SK-N-SH (cell line): Measurements from ENCODE around the gene CLIC5. TPM values are rescaled to one million over a fixed set of nuclear protein-coding genes. Genes with fewer than 3 reads are reported as not detected.

Experiments
- CTCF ChIA-PET: fragments of 300-600, 350-600 bp; formaldehyde crosslinking; extraction: SDS; loops from one replicate; lab custom pipeline; 2021; lab: Yijun Ruan, JAX
- POLR2A ChIA-PET: fragments of 350-600 bp; sonication (Branson Sonifier 250); formaldehyde crosslinking; extraction: SDS; loops from one replicate; lab custom pipeline; 2020; ENCODE audit warnings: antibody characterized with exemption, inconsistent platforms; lab: Yijun Ruan, JAX
- DNase-seq: peaks from one replicate; pipeline ENCODE4 v3.0.0; 2012
- H2AFZ ChIP-seq: fragments of 200-600 bp; sonication (generic); 2 replicates; pipeline ENCODE4 v1.8.1; 2016; ENCODE audit warnings: antibody characterized with exemption, mild to moderate bottlenecking, low read depth
- H3F3A ChIP-seq: fragments of 200-600 bp; sonication (generic); replicated peaks from 2 replicates; pipeline ENCODE3; 2016; ENCODE audit warnings: antibody characterized with exemption, mild to moderate bottlenecking; ENCODE audit not compliant: insufficient read depth
- H3K27ac ChIP-seq, 2 experiments: fragments of 200-500 bp in 1 of 2; fragments of 200-600 bp in 1 of 2; sonication (Bioruptor generic) in 1 of 2; sonication (generic), shearing (Covaris generic) in 1 of 2; 2 replicates each; pipeline versions ENCODE4 v1.5.1 to v1.6.1; 2014 to 2016; ENCODE audit warnings: low read depth in 2 of 2, inconsistent platforms in 1 of 2, low read length in 1 of 2, mild to moderate bottlenecking in 1 of 2, mixed read lengths in 1 of 2
- H3K27me3 ChIP-seq: fragments of 200-600 bp; sonication (generic), shearing (Covaris generic); 2 replicates; pipeline ENCODE4 v1.6.1; 2016; ENCODE audit warnings: mixed run types; ENCODE audit not compliant: insufficient read depth
- H3K36me3 ChIP-seq, 2 experiments: fragments of 200-500 bp in 1 of 2; fragments of 200-600 bp in 1 of 2; sonication (Bioruptor generic) in 1 of 2; sonication (generic) in 1 of 2; replicated peaks in 1 of 2; 2 replicates each; pipeline versions ENCODE3 to v1.5.1; 2014 to 2016; ENCODE audit warnings: low read length in 1 of 2, mild to moderate bottlenecking in 1 of 2; ENCODE audit not compliant: insufficient read depth in 2 of 2, control insufficient read depth in 1 of 2
- H3K4me1 ChIP-seq, 2 experiments: fragments of 200-500 bp in 1 of 2; fragments of 200-600 bp in 1 of 2; sonication (Bioruptor generic) in 1 of 2; sonication (generic), shearing (Covaris generic) in 1 of 2; 2 replicates each; pipeline versions ENCODE4 v1.5.1 to v1.6.1; 2014 to 2016; ENCODE audit warnings: low read depth in 1 of 2, low read length in 1 of 2, mixed run types in 1 of 2; ENCODE audit not compliant: insufficient read depth in 2 of 2, control insufficient read depth in 1 of 2
- H3K4me2 ChIP-seq: fragments of 200-600 bp; sonication (generic), shearing (Covaris generic); 2 replicates; pipeline ENCODE4 v1.6.1; 2017; ENCODE audit warnings: mixed run types
- H3K4me3 ChIP-seq, 2 experiments: fragments of 200-500 bp in 1 of 2; fragments of 200-600 bp in 1 of 2; sonication (Bioruptor generic) in 1 of 2; sonication (generic), shearing (Covaris generic) in 1 of 2; 2 replicates each; pipeline versions ENCODE4 v1.5.1 to v1.8.1; 2014 to 2016; ENCODE audit warnings: low read depth in 2 of 2, inconsistent platforms in 1 of 2, low read length in 1 of 2, mild to moderate bottlenecking in 1 of 2, mixed read lengths in 1 of 2, moderate library complexity in 1 of 2
- H3K79me2 ChIP-seq: fragments of 200-600 bp; sonication (generic); 2 replicates; pipeline ENCODE4 v1.8.1; 2017; ENCODE audit warnings: mild to moderate bottlenecking; ENCODE audit not compliant: insufficient read depth
- H3K9ac ChIP-seq: fragments of 200-600 bp; sonication (generic); 2 replicates; pipeline ENCODE4 v1.6.1; 2017; ENCODE audit warnings: mixed run types
- H3K9me2 ChIP-seq: fragments of 200-600 bp; sonication (generic); 2 replicates; pipeline ENCODE4 v1.6.1; 2017; ENCODE audit warnings: mixed run types
- H3K9me3 ChIP-seq: fragments of 200-600 bp; sonication (generic); 2 replicates; pipeline ENCODE4 v1.6.1; 2017; ENCODE audit warnings: mixed run types, mild to moderate bottlenecking, moderate library complexity
- H4K20me1 ChIP-seq: fragments of 200-600 bp; sonication (generic); 2 replicates; pipeline ENCODE4 v1.6.1; 2017; ENCODE audit warnings: mild to moderate bottlenecking, mixed run types; ENCODE audit not compliant: insufficient read depth
- ELF1 ChIP-seq: IDR thresholded peaks from 2 replicates; pipeline ENCODE4 v1.4.0; 2012
- FOXJ3 ChIP-seq: sonication (generic); formaldehyde crosslinking; IDR thresholded peaks from 2 replicates; pipeline ENCODE4 v1.5.1; 2020; ENCODE audit warnings: mild to moderate bottlenecking, missing genetic modification reagents
- GABPA ChIP-seq: IDR thresholded peaks from 2 replicates; pipeline ENCODE4 v1.4.0; 2012; ENCODE audit warnings: low read depth, mild to moderate bottlenecking
- GATA2 ChIP-seq: sonication (generic); formaldehyde crosslinking; IDR thresholded peaks from 2 replicates; pipeline ENCODE4 v1.5.0; 2020; ENCODE audit warnings: mild to moderate bottlenecking, missing genetic modification reagents
- MEF2A ChIP-seq: IDR thresholded peaks from 2 replicates; pipeline ENCODE4 v1.4.0; 2012; ENCODE audit warnings: low read depth, borderline replicate concordance
- RCOR1 ChIP-seq: fragments of 150-350 bp; IDR thresholded peaks from 2 replicates; pipeline ENCODE4 v1.6.1; 2017; ENCODE audit warnings: antibody characterized with exemption, low read length
- RFX5 ChIP-seq: IDR thresholded peaks from 2 replicates; pipeline ENCODE4 v1.6.1; 2012; ENCODE audit warnings: mild to moderate bottlenecking, improper control_type of control experiment, low read length
- RXRA ChIP-seq: IDR thresholded peaks from 2 replicates; pipeline ENCODE4 v1.4.0; 2012; ENCODE audit warnings: low read depth, mild to moderate bottlenecking, borderline replicate concordance
- SMC3 ChIP-seq: IDR thresholded peaks from 2 replicates; pipeline ENCODE4 v1.6.1; 2012; ENCODE audit warnings: low read depth, low read length, improper control_type of control experiment
- TCF12 ChIP-seq: IDR thresholded peaks from 2 replicates; pipeline ENCODE4 v1.4.0; 2012
- WGBS: methylation state at CpG from one replicate; pipeline ENCODE4 v1.1.6; 2017; ENCODE audit warnings: low lambda C conversion rate; 5-methylcytosine and 5-hydroxymethylcytosine counted together
- polyA plus RNA-seq, 3 experiments: library from polyadenylated mRNA; depleted of rRNA; stranded (reverse); fragments of >200 nt; gene quantifications; 2 replicates each; pipeline ENCODE4 v1.2.3, GENCODE V29; 2012
- TF ChIP-seq, protein P1 (sequence below): IDR thresholded peaks from 2 replicates; pipeline ENCODE4 v1.4.0; 2012; ENCODE audit warnings: low read depth, borderline replicate concordance
- TF ChIP-seq, protein P2 (sequence below): fragments of 150-350 bp; IDR thresholded peaks from 2 replicates; pipeline ENCODE4 v1.6.1; 2016; ENCODE audit warnings: mild to moderate bottlenecking, low read depth, low read length
- TF ChIP-seq, protein P3 (sequence below): IDR thresholded peaks from 2 replicates; pipeline ENCODE4 v1.6.1; 2012; ENCODE audit warnings: mild to moderate bottlenecking, low read depth, low read length, moderate library complexity

The CLIC5 gene
- polyA plus RNA-seq, 1 of the 3 experiments (the other 2 are of a cell fraction): 0.03 TPM

DNA sequence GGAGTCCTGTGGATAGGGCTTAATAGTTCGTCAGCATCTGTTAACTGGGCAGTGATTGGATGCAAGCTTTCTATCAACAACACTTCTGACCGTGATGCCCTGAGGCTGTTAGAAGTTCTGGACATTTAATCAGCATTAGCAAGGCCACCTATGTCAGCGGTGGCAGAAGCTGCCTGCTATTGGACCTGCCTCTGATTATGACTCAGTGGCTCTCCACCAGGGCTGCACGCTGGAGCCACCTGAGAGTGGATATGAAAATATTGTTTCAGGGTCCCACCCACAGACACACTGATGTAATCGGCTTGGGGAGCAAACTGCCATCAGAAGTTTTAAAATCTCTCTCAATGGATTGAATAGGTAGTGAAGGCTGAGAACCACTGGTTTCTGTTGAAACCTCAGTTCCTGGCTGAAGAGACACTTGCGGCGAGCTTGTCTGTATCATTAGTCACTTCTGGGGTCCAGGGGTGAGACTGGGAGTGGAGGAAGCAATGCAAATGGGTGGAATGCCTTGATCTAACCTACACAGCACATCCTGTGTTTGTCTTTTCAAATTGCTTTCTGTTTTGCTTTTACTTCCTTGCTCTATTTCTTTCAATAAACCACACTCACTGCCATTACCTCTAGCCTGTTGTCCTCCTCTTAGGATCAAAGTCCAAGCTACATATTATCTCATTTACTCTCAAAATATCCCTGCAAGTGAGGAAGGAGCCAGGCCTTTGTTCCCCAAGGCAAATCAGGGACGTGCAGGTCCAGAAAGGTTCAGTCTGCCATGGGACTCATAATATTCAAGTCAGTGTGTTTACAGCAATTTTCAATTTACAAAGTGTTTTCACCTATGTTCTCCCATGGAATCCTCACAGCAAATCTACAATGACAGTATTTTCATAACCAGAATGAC is 4.2 kb downstream of the CLIC5 start:
- TF ChIP-seq, protein P1, sequence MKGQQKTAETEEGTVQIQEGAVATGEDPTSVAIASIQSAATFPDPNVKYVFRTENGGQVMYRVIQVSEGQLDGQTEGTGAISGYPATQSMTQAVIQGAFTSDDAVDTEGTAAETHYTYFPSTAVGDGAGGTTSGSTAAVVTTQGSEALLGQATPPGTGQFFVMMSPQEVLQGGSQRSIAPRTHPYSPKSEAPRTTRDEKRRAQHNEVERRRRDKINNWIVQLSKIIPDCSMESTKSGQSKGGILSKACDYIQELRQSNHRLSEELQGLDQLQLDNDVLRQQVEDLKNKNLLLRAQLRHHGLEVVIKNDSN: no peak
- TF ChIP-seq RFX5 (no peak), ELF1 (no peak), TCF12 (no peak), MEF2A (no peak), FOXJ3 (CRISPR knock-in tag) (no peak), RXRA (no peak), GABPA (no peak), GATA2 (CRISPR knock-in tag) (no peak), SMC3 (no peak), RCOR1 (no peak)
- TF ChIP-seq, protein P2, sequence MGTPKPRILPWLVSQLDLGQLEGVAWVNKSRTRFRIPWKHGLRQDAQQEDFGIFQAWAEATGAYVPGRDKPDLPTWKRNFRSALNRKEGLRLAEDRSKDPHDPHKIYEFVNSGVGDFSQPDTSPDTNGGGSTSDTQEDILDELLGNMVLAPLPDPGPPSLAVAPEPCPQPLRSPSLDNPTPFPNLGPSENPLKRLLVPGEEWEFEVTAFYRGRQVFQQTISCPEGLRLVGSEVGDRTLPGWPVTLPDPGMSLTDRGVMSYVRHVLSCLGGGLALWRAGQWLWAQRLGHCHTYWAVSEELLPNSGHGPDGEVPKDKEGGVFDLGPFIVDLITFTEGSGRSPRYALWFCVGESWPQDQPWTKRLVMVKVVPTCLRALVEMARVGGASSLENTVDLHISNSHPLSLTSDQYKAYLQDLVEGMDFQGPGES: no peak
- TF ChIP-seq, protein P3, sequence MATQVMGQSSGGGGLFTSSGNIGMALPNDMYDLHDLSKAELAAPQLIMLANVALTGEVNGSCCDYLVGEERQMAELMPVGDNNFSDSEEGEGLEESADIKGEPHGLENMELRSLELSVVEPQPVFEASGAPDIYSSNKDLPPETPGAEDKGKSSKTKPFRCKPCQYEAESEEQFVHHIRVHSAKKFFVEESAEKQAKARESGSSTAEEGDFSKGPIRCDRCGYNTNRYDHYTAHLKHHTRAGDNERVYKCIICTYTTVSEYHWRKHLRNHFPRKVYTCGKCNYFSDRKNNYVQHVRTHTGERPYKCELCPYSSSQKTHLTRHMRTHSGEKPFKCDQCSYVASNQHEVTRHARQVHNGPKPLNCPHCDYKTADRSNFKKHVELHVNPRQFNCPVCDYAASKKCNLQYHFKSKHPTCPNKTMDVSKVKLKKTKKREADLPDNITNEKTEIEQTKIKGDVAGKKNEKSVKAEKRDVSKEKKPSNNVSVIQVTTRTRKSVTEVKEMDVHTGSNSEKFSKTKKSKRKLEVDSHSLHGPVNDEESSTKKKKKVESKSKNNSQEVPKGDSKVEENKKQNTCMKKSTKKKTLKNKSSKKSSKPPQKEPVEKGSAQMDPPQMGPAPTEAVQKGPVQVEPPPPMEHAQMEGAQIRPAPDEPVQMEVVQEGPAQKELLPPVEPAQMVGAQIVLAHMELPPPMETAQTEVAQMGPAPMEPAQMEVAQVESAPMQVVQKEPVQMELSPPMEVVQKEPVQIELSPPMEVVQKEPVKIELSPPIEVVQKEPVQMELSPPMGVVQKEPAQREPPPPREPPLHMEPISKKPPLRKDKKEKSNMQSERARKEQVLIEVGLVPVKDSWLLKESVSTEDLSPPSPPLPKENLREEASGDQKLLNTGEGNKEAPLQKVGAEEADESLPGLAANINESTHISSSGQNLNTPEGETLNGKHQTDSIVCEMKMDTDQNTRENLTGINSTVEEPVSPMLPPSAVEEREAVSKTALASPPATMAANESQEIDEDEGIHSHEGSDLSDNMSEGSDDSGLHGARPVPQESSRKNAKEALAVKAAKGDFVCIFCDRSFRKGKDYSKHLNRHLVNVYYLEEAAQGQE: no peak

More for the DNA sequence above, 4.2 kb downstream of the CLIC5 start:
- Histone ChIP-seq H3F3A (no peaks in the 10 kb centered on the region), H3K4me1 (no peaks in the 10 kb centered on the region), H3K79me2 (no peaks in the 10 kb centered on the region), H3K4me2 (no peak overlapping the region), H3K9me3 (no peaks in the 10 kb centered on the region), H3K36me3 (no peaks in the 10 kb centered on the region), H3K4me3 (no peak overlapping the region), H2AFZ (no peak overlapping the region), H4K20me1 (no peaks in the 10 kb centered on the region), H3K27me3 (peaks cover 52% of the 10 kb centered on the region), H3K27ac (no peak overlapping the region), H3K9me2 (no peaks in the 10 kb centered on the region), H3K9ac (no peak overlapping the region)
- ChIA-PET CTCF (no interaction called here), POLR2A (no interaction called here)
- DNase-seq: no peak
- 5% methylated on average over 8 of the region's 8 CpGs for WGBS
